Immature natural killer cell (primary cell): ENCODE data around the gene TRABD2B. TPM values are rescaled to one million over a fixed set of nuclear protein-coding genes. Genes with fewer than 3 reads are reported as not detected.
A peak's percentile ranks its signal among the peaks of the same experiment; 100 is the strongest.

Source experiments
- DNase-seq, 3 donors: peaks; one replicate each; pipeline ENCODE4 v3.0.0; 2022; ENCODE audit warnings: mixed read lengths in 1 of 3
- H3K27ac Mint-ChIP-seq, 6 donors: one replicate each; pipeline ENCODE4 v1.8.0; 2020; ENCODE audit warnings: mixed read lengths in 6 of 6, mild to moderate bottlenecking in 5 of 6, inconsistent platforms in 4 of 6, moderate library complexity in 3 of 6
- H3K27me3 Mint-ChIP-seq, 3 donors: one replicate each; pipeline ENCODE4 v1.8.0; 2020 to 2021; ENCODE audit warnings: low read depth in 3 of 3, mild to moderate bottlenecking in 3 of 3, mixed read lengths in 3 of 3, moderate library complexity in 3 of 3, inconsistent platforms in 1 of 3
- H3K36me3 Mint-ChIP-seq, 3 donors: one replicate each; pipeline ENCODE4 v1.8.0; 2020; ENCODE audit warnings: mixed read lengths in 3 of 3, inconsistent platforms in 2 of 3, mild to moderate bottlenecking in 2 of 3
- H3K4me1 Mint-ChIP-seq, 2 donors: one replicate each; pipeline ENCODE4 v1.8.0; 2020; ENCODE audit warnings: inconsistent platforms in 2 of 2, mild to moderate bottlenecking in 2 of 2, mixed read lengths in 2 of 2, moderate library complexity in 1 of 2
- H3K4me3 Mint-ChIP-seq, 5 donors: one replicate each; pipeline ENCODE4 v1.8.0; 2020; ENCODE audit warnings: mild to moderate bottlenecking in 5 of 5, mixed read lengths in 5 of 5, inconsistent platforms in 3 of 5, moderate library complexity in 3 of 5
- H3K9me3 Mint-ChIP-seq, 6 donors: one replicate each; pipeline ENCODE4 v1.8.0; 2020; ENCODE audit warnings: mild to moderate bottlenecking in 6 of 6, mixed read lengths in 6 of 6, inconsistent platforms in 4 of 6, moderate library complexity in 3 of 6
- polyA plus RNA-seq, 3 donors: library from polyadenylated mRNA; unstranded; fragments of 300-500 nt; fragmentation: Illumina TruSeq; gene quantifications; one replicate each; pipeline ENCODE4 v1.2.3, GENCODE V29; 2021

The TRABD2B gene
- polyA plus RNA-seq, 3 donors from 2014 or later = not detected

GRCh38 chr1:47732489-47732888, 264.7 kb downstream of the TRABD2B start:
- peaks cover 2 to 16% (median 11%) of the 10 kb centered on the region in 3 donors for H3K27me3 Mint-ChIP-seq
- H3K4me1 Mint-ChIP-seq = no peaks in the 10 kb centered on the region
- H3K27ac Mint-ChIP-seq = no peak overlapping the region
- H3K36me3 Mint-ChIP-seq = no peaks in the 10 kb centered on the region
- DNase-seq = no peak
- no peak overlapping the region for H3K4me3 Mint-ChIP-seq
- no peaks in the 10 kb centered on the region for H3K9me3 Mint-ChIP-seq

- H3K36me3 Mint-ChIP-seq = no peaks in the 10 kb centered on the region
- DNase-seq = no peak
- no peaks in the 10 kb centered on the region for H3K4me1 Mint-ChIP-seq
- no peak overlapping the region for H3K4me3 Mint-ChIP-seq
- H3K27ac Mint-ChIP-seq = no peak overlapping the region
- peaks cover 4 to 20% (median 6%) of the 10 kb centered on the region in 3 donors for H3K27me3 Mint-ChIP-seq
- no peaks in the 10 kb centered on the region for H3K9me3 Mint-ChIP-seq
These were observed 265.5 kb downstream of the TRABD2B start for GRCh38 chr1:47731730-47732129.

GRCh38 chr1:47729685-47730084, 267.5 kb downstream of the TRABD2B start:
- H3K9me3 Mint-ChIP-seq = no peaks in the 10 kb centered on the region
- H3K27ac Mint-ChIP-seq = no peak overlapping the region
- peaks cover 2 to 26% (median 4%) of the 10 kb centered on the region in 3 donors for H3K27me3 Mint-ChIP-seq
- no peaks in the 10 kb centered on the region for H3K36me3 Mint-ChIP-seq
- no peak overlapping the region for H3K4me3 Mint-ChIP-seq
- no peak for DNase-seq
- peaks cover 8% of the 10 kb centered on the region in 2 donors for H3K4me1 Mint-ChIP-seq

GRCh38 chr1:47727697-47728085, 269.5 kb downstream of the TRABD2B start:
- DNase-seq = no peak
- Mint-ChIP-seq H3K4me1 (peaks cover 8% of the 10 kb centered on the region in 2 donors), H3K27me3 (peaks cover 4 to 24% (median 5%) of the 10 kb centered on the region in 3 donors), H3K36me3 (no peaks in the 10 kb centered on the region), H3K4me3 (no peak overlapping the region), H3K9me3 (no peaks in the 10 kb centered on the region), H3K27ac (no peak overlapping the region)

- DNase-seq = no peak
- Mint-ChIP-seq H3K4me3 (no peak overlapping the region), H3K9me3 (no peaks in the 10 kb centered on the region), H3K27me3 (peaks cover 4 to 19% (median 5%) of the 10 kb centered on the region in 3 donors), H3K4me1 (peaks cover 8% of the 10 kb centered on the region in 2 donors), H3K27ac (no peak overlapping the region), H3K36me3 (no peaks in the 10 kb centered on the region)
These were observed 270.0 kb downstream of the TRABD2B start for GRCh38 chr1:47727051-47727696.

GRCh38 chr1:47725992-47726855, 271.0 kb downstream of the TRABD2B start:
- no peak overlapping the region for H3K27ac Mint-ChIP-seq
- peaks cover 8% of the 10 kb centered on the region in 2 donors for H3K4me1 Mint-ChIP-seq
- DNase-seq = peak; percentile 26 to 35 (median 29)
- H3K4me3 Mint-ChIP-seq = peak overlapping the region; percentile 18 to 67 (median 51)
- H3K27me3 Mint-ChIP-seq = peaks cover 1 to 14% (median 7%) of the 10 kb centered on the region in 3 donors
- no peaks in the 10 kb centered on the region for H3K9me3 Mint-ChIP-seq
- no peaks in the 10 kb centered on the region for H3K36me3 Mint-ChIP-seq

- no peaks in the 10 kb centered on the region for H3K9me3 Mint-ChIP-seq
- no peaks in the 10 kb centered on the region for H3K36me3 Mint-ChIP-seq
- H3K4me1 Mint-ChIP-seq = peaks cover 8% of the 10 kb centered on the region in 2 donors
- no peak overlapping the region for H3K27ac Mint-ChIP-seq
- H3K4me3 Mint-ChIP-seq = no peak overlapping the region
- no peak for DNase-seq
- H3K27me3 Mint-ChIP-seq = peaks cover 1 to 19% (median 7%) of the 10 kb centered on the region in 3 donors
These were observed 271.6 kb downstream of the TRABD2B start for GRCh38 chr1:47725511-47725991.

GRCh38 chr1:47725000-47725473, 272.1 kb downstream of the TRABD2B start:
- no peak for DNase-seq
- H3K27ac Mint-ChIP-seq = no peak overlapping the region
- H3K4me1 Mint-ChIP-seq = peaks cover 8% of the 10 kb centered on the region in 2 donors
- H3K27me3 Mint-ChIP-seq = peaks cover 1 to 22% (median 7%) of the 10 kb centered on the region in 3 donors
- H3K4me3 Mint-ChIP-seq = no peak overlapping the region
- H3K36me3 Mint-ChIP-seq = no peaks in the 10 kb centered on the region
- no peaks in the 10 kb centered on the region for H3K9me3 Mint-ChIP-seq

GRCh38 chr1:47724432-47724999, 272.7 kb downstream of the TRABD2B start:
- Mint-ChIP-seq H3K4me3 (no peak overlapping the region), H3K9me3 (no peaks in the 10 kb centered on the region), H3K4me1 (peaks cover 8% of the 10 kb centered on the region in 2 donors), H3K27me3 (peaks cover 1 to 22% (median 7%) of the 10 kb centered on the region in 3 donors), H3K36me3 (no peaks in the 10 kb centered on the region), H3K27ac (no peak overlapping the region)
- DNase-seq = no peak

- H3K9me3 Mint-ChIP-seq = no peaks in the 10 kb centered on the region
- H3K4me1 Mint-ChIP-seq = peaks cover 8% of the 10 kb centered on the region in 2 donors
- H3K27me3 Mint-ChIP-seq = peaks cover 4 to 18% (median 10%) of the 10 kb centered on the region in 3 donors
- H3K27ac Mint-ChIP-seq = no peak overlapping the region
- H3K36me3 Mint-ChIP-seq = no peaks in the 10 kb centered on the region
- H3K4me3 Mint-ChIP-seq = no peak overlapping the region
- no peak for DNase-seq
These were observed 274.1 kb downstream of the TRABD2B start for GRCh38 chr1:47722909-47723580.

- no peaks in the 10 kb centered on the region for H3K36me3 Mint-ChIP-seq
- DNase-seq = no peak
- no peaks in the 10 kb centered on the region for H3K9me3 Mint-ChIP-seq
- H3K27ac Mint-ChIP-seq = no peak overlapping the region
- H3K4me1 Mint-ChIP-seq = peaks cover 8% of the 10 kb centered on the region in 2 donors
- H3K27me3 Mint-ChIP-seq = peaks cover 4 to 13% (median 8%) of the 10 kb centered on the region in 3 donors
- H3K4me3 Mint-ChIP-seq = no peak overlapping the region
These were observed 275.1 kb downstream of the TRABD2B start for GRCh38 chr1:47722101-47722500.

GRCh38 chr1:47720111-47720510, 277.1 kb downstream of the TRABD2B start:
- DNase-seq = no peak
- no peak overlapping the region for H3K27ac Mint-ChIP-seq
- no peaks in the 10 kb centered on the region for H3K36me3 Mint-ChIP-seq
- no peaks in the 10 kb centered on the region for H3K9me3 Mint-ChIP-seq
- no peaks in the 10 kb centered on the region for H3K4me1 Mint-ChIP-seq
- H3K27me3 Mint-ChIP-seq = peaks cover 5 to 13% (median 12%) of the 10 kb centered on the region in 3 donors
- H3K4me3 Mint-ChIP-seq = no peak overlapping the region

GRCh38 chr1:47717341-47717740, 279.8 kb downstream of the TRABD2B start:
- H3K27ac Mint-ChIP-seq = no peak overlapping the region
- H3K36me3 Mint-ChIP-seq = no peaks in the 10 kb centered on the region
- no peaks in the 10 kb centered on the region for H3K9me3 Mint-ChIP-seq
- no peak overlapping the region for H3K4me3 Mint-ChIP-seq
- peaks cover 7 to 27% (median 13%) of the 10 kb centered on the region in 3 donors for H3K27me3 Mint-ChIP-seq
- no peak for DNase-seq
- no peaks in the 10 kb centered on the region for H3K4me1 Mint-ChIP-seq
